HEK293T (cell line): Measurements from ENCODE around the gene PTTG1IP.
"Not testable (repeated sequence)": the region's sequence is repeated elsewhere in the genome, so short reads cannot be mapped to it uniquely, and the experiment has no call there.

Source experiments
- CTCF ChIA-PET: fragments of 350-600 bp; formaldehyde crosslinking; extraction: SDS; loops from one replicate; lab custom pipeline; 2021; ENCODE audit warnings: antibody characterized with exemption, inconsistent platforms; lab: Yijun Ruan, JAX
- POLR2A ChIA-PET: fragments of 350-600 bp; formaldehyde crosslinking; extraction: SDS; loops from one replicate; lab custom pipeline; 2020; ENCODE audit warnings: antibody characterized with exemption, inconsistent platforms; lab: Yijun Ruan, JAX
- DNase-seq: peaks from one replicate; pipeline ENCODE4 v3.0.0; 2012; ENCODE audit warnings: mixed read lengths; ENCODE audit errors: extremely low spot score
- ARNT ChIP-seq: fragments of 450-650 bp; IDR thresholded peaks from 2 replicates; pipeline ENCODE4 v1.6.1; 2017; ENCODE audit warnings: mild to moderate bottlenecking
- BHLHE40 ChIP-seq: fragments of 450-650 bp; IDR thresholded peaks from 2 replicates; pipeline ENCODE4 v1.6.1; 2016; ENCODE audit warnings: mild to moderate bottlenecking, moderate library complexity, borderline replicate concordance
- CTBP1 ChIP-seq: fragments of 450-650 bp; IDR thresholded peaks from 2 replicates; pipeline ENCODE4 v1.6.1; 2016; ENCODE audit warnings: borderline replicate concordance
- ELF4 ChIP-seq: fragments of 450-650 bp; IDR thresholded peaks from 2 replicates; pipeline ENCODE4 v1.6.1; 2017; ENCODE audit warnings: antibody characterized with exemption
- FOXA1 ChIP-seq: fragments of 450-650 bp; IDR thresholded peaks from 2 replicates; pipeline ENCODE4 v1.6.1; 2016; ENCODE audit warnings: mild to moderate bottlenecking
- FOXK2 ChIP-seq: fragments of 450-650 bp; IDR thresholded peaks from 2 replicates; pipeline ENCODE4 v1.6.1; 2016; ENCODE audit warnings: mild to moderate bottlenecking
- FOXM1 ChIP-seq: fragments of 450-650 bp; IDR thresholded peaks from 2 replicates; pipeline ENCODE4 v1.6.1; 2017; ENCODE audit warnings: mild to moderate bottlenecking, borderline replicate concordance
- HDGF ChIP-seq: fragments of 450-650 bp; IDR thresholded peaks from 2 replicates; pipeline ENCODE4 v1.6.1; 2017; ENCODE audit warnings: antibody characterized with exemption, borderline replicate concordance
- L3MBTL2 ChIP-seq: fragments of 450-650 bp; conservative IDR thresholded peaks from 2 replicates; pipeline ENCODE4 v1.6.1; 2016; ENCODE audit warnings: mild to moderate bottlenecking
- LEF1 ChIP-seq: fragments of 450-650 bp; IDR thresholded peaks from 2 replicates; pipeline ENCODE4 v1.6.1; 2017; ENCODE audit warnings: mild to moderate bottlenecking, borderline replicate concordance
- NFRKB ChIP-seq: fragments of 450-650 bp; IDR thresholded peaks from 2 replicates; pipeline ENCODE4 v1.6.1; 2016; ENCODE audit warnings: mild to moderate bottlenecking, moderate library complexity
- SP1 ChIP-seq: fragments of 450-650 bp; IDR thresholded peaks from 2 replicates; pipeline ENCODE4 v1.6.1; 2017
- SUZ12 ChIP-seq: fragments of 450-650 bp; IDR thresholded peaks from 2 replicates; pipeline ENCODE4 v1.6.1; 2016; ENCODE audit warnings: mild to moderate bottlenecking
- TARDBP ChIP-seq: fragments of 450-650 bp; IDR thresholded peaks from 2 replicates; pipeline ENCODE4 v1.6.1; 2016
- ZNF384 ChIP-seq: fragments of 450-650 bp; IDR thresholded peaks from 2 replicates; pipeline ENCODE4 v1.6.1; 2016
- TF ChIP-seq, protein P1 (sequence below): fragments of 450-650 bp; IDR thresholded peaks from 2 replicates; pipeline ENCODE4 v1.6.1; 2016

Gene PTTG1IP

DNA sequence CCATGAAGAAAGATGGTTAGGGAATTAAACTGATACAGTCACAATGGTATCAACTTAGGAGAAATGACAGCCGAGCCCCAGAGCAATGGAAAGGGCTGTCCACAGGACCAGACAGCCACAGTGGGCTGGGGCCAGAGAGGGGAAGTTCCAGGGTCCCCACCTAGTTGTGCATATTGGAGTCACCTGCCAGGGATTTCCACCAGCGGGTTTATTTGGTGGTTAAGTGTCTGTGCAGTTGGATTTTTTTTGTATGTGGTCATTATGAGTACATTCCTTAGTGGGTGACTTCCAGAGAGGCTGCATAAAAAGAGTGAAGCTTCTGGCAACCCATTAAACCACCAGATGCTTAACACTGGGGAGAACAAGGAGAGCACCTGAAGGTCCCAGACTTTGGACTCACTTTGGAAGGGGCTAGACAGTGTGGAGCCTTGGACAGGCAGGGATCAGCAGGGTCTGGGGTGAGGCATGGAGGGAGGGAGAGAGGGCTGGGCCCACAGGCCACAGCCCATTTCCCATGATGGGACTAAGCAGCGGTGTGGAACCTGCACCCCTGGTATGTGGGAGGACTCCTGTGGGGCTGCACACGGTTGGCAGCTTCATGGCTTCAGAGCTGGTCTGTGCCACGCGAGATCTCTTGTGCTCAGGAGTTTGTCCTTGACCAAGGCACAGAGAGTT lies 7.8 kb upstream of the PTTG1IP start:
- ChIA-PET CTCF (interaction anchor here (0.7 kb wide), 1 partner anchor 68 kb away, joined by 3 read pairs; no protein-coding TSS in a partner anchor), POLR2A (interaction anchor here (4.0 kb wide), 1 partner anchor 8 kb away, joined by 18 read pairs; the partner anchor contains the start of gene PTTG1IP)
- TF ChIP-seq HDGF (no peak), SP1 (no peak), ZNF384 (no peak), BHLHE40 (no peak), FOXA1 (no peak), ELF4 (no peak), SUZ12 (no peak), ARNT (no peak), NFRKB (no peak), CTBP1 (no peak)
- TF ChIP-seq, protein P1, sequence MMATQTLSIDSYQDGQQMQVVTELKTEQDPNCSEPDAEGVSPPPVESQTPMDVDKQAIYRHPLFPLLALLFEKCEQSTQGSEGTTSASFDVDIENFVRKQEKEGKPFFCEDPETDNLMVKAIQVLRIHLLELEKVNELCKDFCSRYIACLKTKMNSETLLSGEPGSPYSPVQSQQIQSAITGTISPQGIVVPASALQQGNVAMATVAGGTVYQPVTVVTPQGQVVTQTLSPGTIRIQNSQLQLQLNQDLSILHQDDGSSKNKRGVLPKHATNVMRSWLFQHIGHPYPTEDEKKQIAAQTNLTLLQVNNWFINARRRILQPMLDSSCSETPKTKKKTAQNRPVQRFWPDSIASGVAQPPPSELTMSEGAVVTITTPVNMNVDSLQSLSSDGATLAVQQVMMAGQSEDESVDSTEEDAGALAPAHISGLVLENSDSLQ = no peak
- no peak for DNase-seq

DNA sequence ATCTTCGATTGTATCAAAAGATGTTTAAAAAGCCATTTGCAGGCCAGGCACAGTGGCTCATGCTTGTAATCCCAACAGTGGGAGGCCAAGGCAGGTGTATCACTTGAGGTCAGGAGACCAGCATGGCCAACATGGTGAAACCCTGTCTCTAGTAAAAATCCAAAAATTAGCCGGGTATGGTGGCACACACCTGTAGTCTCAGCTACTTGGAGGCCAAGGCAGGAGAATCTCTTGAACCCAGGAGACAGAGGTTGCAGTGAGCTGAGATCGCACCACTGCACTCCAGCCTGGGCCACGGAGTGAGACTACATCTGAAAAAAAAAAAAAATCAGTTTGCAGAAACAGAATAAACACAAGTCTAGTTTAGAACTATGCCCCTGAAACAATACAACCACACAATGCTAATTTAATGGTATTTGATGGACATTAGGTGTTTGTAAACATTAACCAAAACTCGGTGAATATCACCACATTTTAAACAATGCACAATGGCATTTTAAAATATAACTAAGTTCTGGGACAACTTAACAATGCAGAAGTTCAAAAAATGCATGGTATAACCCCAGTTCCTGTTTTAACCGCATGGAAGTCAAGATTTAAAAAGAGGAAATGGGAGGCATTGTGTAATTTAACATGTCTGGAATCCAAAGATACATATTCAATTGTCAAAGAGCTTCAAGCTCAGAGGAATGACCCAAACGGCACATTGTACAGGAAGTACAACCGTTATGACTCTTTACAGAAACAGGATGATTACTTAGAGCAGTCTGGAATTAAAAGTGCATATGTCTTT lies 7.1 kb upstream of the PTTG1IP start:
- no peak for DNase-seq
- POLR2A ChIA-PET = no interaction called here
- CTCF ChIA-PET = no interaction called here
- TF ChIP-seq ARNT = no peak
- TF ChIP-seq FOXA1 = no peak
- no peak for TF ChIP-seq ELF4

DNA sequence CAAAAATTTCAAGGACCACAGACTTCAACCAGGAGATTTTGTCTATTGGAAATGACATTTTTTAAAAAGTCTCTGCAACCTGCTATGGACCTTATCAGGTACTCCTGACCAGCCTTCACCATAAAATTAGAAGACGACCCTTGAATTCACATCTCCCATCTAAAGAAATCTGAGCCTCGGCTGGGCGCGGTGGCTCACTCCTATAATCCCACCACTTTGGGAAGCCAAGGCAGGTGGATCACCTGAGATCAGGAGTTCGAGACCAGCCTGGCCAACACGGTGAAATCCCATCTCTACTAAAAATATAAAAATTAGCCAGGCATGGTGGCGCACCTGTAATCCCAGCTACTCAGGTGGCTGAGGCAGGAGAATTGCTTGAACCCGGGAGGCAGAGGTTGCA lies 5.7 kb upstream of the PTTG1IP start:
- POLR2A ChIA-PET = interaction anchor here (0.6 kb wide), 1 partner anchor 66 kb away, joined by 3 read pairs; no protein-coding TSS in a partner anchor
- DNase-seq, CTCF ChIA-PET: not testable (repeated sequence)

DNA sequence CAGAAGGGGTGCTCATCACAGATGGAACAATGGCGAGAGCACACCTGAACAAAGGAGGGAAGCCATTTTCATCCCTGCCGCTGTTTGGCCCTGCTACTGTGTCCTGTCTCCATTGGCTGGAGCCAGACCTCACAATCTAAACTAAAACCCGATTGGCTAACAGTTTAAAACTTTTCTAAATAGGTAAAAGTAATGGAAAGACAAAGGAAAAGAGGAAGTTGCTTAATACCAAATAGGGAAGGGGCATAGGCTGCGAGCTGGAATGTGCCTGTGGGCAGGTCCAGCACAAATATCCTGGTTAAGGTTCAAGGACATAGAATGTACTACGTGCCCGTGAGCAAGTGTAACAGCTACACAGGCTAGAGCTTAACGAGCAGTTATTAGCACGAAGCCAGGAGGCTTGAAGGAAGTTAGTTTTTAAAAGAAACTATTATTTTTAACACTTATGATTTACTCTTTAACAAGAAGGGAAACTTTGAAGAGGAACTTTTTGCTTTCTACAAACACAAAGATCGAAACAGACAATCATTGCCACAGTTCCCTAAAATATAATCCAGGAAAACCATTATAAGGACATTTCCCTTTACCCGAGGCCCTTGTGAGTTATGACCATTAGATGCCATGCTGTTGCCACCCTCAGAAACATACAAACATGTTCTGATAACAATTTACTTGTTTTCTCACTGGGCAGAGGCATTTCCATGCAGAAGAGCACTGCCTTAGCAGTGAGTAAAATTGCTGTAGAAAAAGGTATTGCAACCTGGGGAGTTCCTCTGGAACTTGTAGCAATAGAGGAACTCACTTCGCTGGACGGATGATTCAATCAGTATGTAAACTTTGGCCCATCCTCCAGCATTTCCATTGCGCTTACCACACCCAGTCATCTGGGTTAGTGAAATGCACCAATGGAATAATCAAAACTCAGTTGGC lies 4.8 kb upstream of the PTTG1IP start:
- no peak for DNase-seq
- ChIA-PET CTCF (no interaction called here), POLR2A (interaction anchor here (0.6 to 1.8 kb wide), 2 partner anchors 67 to 77 kb away, joined by 3 to 4 read pairs; partner anchors contain the start of gene UBE2G2)
- TF ChIP-seq ELF4 (no peak), CTBP1 (no peak), LEF1 (no peak), SUZ12 (no peak), L3MBTL2 (no peak), TARDBP (no peak), ARNT (no peak), FOXK2 (no peak), FOXA1 (no peak), ZNF384 (no peak)

DNA sequence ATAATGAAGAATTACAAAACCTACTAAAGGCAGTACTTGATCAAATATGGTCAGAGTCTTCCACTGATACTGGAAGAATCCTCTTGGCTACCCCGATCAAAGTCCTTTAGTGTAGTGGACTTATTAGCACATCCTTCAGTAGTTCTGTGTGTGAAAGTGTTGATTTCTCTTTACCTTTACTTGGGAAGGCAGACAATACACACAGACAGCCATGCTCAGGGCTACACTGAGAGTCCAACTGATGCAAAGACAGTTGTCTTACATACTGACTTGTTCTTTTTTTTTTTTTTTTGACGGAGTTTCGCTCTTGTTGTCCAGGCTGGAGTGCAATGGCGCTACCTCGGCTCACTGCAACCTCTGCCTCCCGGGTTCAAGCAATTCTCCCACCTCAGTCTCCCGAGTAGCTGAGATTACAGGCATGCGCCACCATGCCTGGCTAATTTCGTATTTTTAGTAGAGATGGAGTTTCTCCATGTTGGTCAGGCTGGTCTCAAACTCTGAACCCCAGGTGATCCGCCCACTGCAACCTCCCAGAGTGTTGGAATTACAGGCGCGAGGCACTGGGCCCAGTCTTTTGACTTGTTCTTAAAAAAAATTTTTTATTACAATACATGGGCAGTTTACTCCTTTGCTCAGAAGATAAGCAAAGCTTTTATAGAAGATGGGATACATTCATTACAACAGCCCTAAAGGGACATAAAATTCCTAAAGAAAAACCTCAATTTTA lies 3.5 kb upstream of the PTTG1IP start:
- no peak for DNase-seq
- POLR2A ChIA-PET = interaction anchor here (1.8 kb wide), 1 partner anchor 75 kb away, joined by 4 read pairs; the partner anchor contains the start of gene UBE2G2
- no peak for TF ChIP-seq CTBP1
- TF ChIP-seq LEF1 = no peak
- no peak for TF ChIP-seq HDGF
- TF ChIP-seq FOXA1 = no peak
- no peak for TF ChIP-seq FOXK2
- no peak for TF ChIP-seq BHLHE40
- TF ChIP-seq, protein P1 = no peak
- TF ChIP-seq FOXM1 = no peak
- no peak for TF ChIP-seq L3MBTL2
- TF ChIP-seq TARDBP = no peak
- no peak for TF ChIP-seq NFRKB
- no peak for TF ChIP-seq ELF4
- TF ChIP-seq ZNF384 = no peak
- CTCF ChIA-PET = no interaction called here

DNA sequence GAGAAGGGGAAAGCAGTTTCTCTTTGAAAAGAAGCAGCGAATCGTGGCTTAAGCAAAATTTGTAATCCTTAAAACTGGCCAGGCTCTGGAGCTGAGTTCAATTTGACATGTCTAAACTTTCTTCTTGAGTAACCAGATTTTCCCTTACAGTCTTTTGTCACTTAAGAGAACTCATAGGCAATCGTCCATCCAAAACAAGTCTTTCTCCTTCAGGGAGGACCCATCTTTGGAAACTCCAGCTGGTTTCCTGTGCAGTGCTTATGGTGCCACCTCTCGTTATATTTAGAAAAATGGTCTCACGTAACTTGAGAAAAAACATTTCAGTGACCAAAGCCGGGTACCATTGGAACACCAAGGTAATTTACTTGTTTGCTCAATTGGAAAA lies 1.8 kb upstream of the PTTG1IP start:
- CTCF ChIA-PET = no interaction called here
- TF ChIP-seq CTBP1 = no peak
- no peak for TF ChIP-seq BHLHE40
- no peak for TF ChIP-seq FOXA1
- DNase-seq = no peak
- POLR2A ChIA-PET = no interaction called here
